ENCODE results near the gene PRG2. TPM values are rescaled to one million over a fixed set of nuclear protein-coding genes. Genes with fewer than 3 reads are reported as not detected.
A peak's percentile ranks its signal among the peaks of the same experiment; 100 is the strongest.
"Not testable (repeated sequence)": the region's sequence is repeated elsewhere in the genome, so short reads cannot be mapped to it uniquely, and the experiment has no call there.

Gene PRG2
- polyA plus RNA-seq, 3 donors, result 0.28 to 2.4 (median 1.9) TPM

DNA sequence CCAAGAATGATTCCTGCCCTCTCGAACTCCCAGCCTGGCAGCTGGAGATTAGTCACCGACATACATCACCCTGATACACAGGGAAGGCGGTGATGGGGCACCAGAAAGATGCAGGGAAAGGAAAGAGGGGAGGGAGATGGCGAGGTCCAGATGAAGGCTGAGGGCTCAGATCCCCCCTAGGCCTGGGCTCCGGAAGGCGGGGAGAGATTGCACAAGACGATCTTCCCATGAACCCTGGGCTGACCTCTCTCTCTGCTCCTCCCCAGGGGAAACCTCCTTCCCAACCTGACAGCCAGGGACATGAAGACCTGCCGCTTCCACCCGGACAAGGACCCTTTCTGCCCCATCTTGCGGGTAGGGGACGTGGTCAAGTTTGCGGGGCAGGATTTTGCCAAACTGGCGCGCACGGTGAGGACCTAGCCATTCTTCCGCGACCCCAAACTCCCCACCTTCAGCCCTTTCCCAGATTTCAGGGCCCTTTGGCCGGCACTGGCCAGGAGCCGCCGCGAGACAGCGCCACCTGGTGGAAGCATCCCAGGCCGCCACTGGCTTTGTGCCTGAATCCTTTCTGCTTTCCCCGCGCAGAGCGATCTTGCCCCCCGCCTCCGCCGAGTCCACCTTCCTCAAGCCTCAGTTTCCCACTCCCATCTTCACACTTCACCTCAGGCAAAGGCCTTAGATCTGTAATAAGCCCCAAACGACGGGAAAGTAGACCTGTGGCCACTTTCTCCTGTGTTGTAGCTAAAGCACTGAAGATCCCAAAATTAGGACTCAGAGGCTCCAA is 40.8 kb downstream of the PRG2 start:
- no peak for DNase-seq (ENCODE audit: low read depth in 3 of 3, low spot score in 2 of 3)

DNA sequence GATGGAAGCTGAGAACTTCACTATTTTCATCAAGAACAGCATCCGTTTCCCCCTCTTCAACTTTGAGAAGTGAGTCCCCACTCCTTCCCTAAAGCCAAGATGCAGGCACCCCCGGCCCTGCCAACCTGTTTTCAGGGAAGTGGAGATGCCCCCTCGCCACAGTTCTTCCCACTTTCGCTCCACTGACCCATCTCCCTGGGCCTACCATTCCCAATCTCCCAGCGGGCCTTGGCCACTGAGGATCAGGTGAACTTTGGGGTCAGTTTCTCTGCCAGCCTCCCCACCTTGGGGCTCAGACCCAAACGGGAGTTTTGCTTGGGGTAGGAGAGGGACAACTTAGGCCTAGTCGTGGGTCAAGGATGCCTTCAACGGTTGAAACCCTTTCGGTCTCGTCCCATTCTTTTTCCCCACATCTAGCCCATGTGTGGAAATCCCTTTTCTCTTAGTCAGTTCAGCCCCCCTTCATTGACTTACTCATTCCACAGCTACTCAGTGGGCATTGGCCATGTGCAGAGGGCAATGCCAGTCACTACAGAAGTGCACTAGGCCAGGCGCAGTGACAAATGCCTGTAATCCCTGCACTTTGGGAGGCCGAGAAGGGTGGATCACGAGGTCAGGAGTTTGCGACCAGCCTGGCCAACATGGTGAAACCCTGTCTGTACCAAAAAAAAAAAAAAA is 41.7 kb downstream of the PRG2 start:
- no peak for DNase-seq (ENCODE audit: low read depth in 3 of 3, low spot score in 2 of 3)

DNA sequence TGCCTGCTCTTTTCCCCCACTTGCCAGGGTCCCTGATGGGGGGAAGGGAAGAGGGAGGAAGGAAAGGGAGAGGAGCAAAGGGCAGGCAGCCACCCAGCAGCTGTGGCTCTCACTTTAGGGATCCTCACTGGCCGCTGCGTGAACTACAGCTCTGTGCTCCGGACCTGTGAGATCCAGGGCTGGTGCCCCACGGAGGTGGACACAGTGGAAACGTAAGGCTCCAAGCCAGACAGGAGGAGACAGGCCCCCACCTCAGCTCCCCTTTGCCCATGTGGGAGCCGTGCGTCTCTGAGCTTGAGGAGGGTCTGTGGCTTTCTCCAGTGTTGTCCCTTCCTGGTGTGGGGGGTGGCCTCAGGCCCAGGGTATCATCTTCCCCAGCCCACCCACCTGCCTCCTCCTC is 42.4 kb downstream of the PRG2 start:
- no peak for DNase-seq (ENCODE audit: low read depth in 3 of 3, low spot score in 2 of 3)

DNA sequence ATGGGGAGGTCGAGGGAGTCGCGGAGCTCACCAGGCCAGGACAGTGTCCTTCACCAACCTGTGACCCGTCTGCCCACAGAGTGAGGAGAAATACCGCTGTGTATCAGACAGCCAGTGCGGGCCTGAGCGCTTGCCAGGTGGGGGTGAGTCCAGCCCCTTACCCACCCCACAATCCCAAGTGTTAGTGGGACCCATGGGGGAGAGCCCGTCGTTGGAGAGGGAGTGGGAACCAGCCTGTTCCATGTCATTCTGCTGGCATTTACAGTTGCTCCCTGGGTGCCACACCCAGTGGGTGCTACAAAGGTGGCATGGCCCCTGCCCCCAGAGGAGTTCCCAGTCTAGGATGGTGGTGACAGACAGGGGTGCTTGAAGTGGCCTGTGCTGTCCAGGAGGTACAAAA is 43.1 kb downstream of the PRG2 start:
- no peak for DNase-seq (ENCODE audit: low read depth in 3 of 3, low spot score in 2 of 3)

DNA sequence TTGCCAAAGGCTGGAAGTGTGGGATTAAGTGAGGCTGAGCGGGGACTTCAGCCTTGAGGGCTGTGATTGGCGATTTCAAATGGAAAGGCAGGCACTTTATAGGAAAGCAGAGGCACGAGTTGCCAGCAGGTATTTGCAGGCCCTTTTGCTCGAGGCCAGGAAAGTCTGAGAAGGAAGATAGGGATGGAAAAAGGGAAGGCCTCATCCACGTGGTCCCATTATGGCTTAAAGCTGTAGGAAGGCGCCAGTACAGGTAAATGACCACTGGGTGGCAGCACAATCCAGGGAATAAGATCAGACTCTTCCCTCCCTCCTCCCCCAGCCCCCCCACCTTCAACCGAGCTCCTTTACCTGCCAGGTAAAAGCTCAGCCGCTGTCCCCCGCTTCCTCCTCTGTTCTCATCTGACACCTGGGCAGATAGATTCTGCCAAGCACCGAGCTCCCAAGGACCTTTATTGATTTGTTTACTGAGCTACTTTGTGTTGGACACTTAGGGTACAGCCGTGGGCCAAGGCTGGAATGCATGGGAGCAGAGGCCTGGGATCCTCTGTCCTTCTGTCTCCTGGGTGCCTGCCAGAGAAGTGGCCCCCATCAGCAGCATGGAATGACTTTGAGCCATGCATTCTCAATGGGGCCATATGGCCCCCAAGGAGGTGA is 44.8 kb downstream of the PRG2 start:
- no peak for DNase-seq (ENCODE audit: low read depth in 3 of 3, low spot score in 2 of 3)

DNA sequence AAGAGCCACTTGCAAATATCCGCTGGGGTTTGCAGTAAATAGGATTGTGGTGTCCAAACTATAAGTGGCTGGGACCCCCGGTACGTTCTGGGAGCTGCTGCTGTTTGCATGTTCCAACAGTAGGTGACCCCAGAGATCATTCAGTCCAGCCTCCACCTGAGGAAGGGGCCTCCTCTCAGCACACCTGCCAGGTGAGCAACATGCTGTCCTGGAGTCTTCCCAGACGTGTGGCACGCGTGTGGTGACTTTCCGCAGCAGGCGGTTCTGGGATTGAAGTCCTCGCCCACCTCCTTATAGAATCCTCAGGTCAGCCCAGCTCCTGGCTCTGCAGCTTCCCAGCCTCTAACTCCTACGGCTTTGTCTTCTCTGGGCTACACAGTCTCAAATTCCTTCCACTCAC is 45.6 kb downstream of the PRG2 start:
- DNase-seq (ENCODE audit: low read depth in 3 of 3, low spot score in 2 of 3), result no peak

DNA sequence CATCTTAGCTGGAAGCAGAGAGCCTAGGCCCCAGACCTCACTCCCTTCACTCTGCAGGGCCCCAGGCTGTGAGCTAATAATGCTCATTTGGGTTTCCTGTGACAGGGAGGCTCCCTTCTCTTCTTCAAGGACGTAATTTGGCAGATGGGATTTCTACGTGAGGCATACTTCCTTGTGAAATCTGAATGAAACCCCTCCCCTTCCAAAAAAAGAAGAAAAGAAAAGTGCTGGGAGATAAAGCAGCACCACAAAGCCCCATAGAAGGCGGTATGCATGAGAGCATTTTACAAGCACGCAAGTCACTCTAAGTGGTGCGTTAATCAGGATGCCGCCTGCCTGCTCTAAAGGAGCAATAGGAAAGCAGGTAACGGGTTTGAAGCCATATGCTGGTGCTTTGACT is 46.6 kb downstream of the PRG2 start:
- DNase-seq (ENCODE audit: low read depth in 3 of 3, low spot score in 2 of 3), result no peak

DNA sequence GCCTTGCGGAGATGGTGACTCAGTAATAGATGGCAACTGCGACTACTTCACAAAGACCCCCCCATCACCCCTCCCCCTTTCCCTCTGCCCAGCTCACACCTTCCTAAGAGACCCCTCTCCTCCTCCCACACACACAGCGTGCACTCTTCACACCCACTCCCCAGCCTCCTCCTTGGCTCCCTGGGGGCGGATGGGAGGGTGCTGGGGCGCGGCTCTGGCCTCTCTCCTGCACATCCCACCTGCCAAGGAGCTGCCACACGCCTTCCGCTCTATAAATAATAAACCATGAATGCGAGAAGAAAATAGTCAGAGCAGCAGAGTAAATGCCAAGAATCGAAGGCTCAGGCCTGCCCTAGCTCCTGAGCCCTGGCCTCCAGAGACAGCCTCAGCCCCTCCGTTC is 47.7 kb downstream of the PRG2 start:
- DNase-seq (ENCODE audit: low read depth in 3 of 3, low spot score in 2 of 3), result no peak

DNA sequence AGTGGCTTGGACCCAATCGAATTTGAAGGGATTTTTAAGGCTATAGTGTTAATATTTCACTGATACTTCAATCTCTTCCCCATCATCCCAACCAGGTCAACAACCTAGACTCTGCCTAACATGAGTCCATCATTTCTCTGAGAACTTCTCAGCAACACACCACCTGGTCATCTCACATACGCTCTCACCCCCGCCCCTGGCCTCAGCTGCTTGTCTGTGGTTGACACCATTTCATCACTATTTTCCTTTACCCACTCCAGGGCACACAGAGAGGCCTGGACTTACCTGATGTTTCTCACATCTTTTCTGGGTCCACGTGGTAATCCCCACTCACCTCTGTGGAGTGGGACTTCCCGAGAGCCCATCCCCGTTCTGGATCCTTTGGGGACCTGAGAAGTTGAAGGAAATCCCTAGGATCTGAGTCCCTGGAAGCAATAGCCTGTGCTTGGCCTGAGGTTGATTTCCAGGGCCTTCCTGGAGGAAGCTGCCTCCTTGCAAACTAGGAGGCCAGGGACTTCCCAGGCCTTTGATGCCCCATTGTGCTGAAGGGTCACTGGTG is 49.1 kb downstream of the PRG2 start:
- DNase-seq (ENCODE audit: low read depth in 3 of 3, low spot score in 2 of 3), result no peak

DNA sequence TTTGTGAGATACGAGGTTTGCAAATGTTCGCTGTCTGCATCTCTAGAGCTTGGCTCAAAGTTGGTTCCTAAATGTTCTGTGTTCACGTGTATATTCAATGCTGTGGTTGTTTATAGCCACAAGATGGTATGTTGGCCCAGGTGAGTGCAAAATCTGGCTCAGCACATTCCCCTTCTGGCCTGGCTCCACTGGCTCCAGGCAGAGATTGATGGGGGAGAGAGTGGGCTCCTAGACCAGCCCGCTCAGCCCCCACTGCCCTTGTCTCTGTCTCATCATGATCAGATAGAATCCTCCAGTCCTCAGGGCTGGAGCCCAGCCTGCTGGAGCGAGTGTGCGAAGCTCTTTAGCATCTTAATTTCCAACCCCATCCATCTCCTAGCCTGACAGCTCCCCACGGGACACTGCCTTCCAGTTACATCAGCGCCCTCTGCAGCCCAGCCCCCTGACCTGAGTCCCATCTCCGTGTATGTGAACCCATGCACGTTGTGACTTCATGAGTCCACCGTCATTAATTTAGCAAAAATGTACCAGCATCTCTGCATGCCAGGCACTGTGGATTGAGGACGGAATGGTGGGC is 50.3 kb downstream of the PRG2 start:
- peak in 1 of 3 donors; percentile 71 for DNase-seq (ENCODE audit: low read depth in 3 of 3, low spot score in 2 of 3)

DNA sequence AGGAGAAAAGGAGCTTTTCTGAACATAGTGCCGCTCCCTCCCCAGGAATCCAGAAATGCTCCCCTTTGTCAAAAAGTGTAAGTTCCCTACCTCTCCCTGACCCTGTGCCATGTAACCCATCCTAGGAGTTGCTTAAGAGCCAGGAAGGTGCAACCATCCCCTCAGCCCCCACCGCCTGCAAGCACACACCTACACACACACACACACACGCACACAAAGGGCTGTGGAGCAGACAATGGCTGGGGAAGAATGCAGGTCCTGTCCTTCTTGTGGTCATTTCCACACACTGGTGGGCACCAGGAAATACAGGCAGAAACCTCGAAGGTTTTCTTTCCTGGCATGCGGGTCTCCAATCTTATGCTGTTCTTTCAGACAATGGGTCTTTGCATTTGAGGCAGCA is 51.1 kb downstream of the PRG2 start:
- DNase-seq (ENCODE audit: low read depth in 3 of 3, low spot score in 2 of 3), result no peak

DNA sequence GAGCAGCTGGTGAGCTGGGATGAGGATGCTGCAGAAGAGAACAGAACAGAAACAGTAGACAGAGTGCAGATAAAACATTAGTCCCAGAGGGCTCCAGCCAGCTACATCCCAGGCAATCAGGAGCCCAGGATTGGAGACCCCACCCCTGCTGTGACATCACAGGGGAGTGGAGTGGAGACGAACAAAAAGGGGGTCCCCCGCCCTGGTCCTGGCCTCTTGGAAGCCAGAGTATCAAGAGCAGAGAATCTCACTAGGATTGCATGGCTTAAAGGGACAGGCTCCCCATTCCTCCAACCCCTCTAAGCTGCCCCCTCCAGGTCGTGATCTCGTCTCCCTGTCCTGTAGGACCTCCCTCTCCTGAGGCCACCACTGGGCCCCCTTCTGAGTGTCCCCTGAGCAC is 52.3 kb downstream of the PRG2 start, which contains the start of gene P2RX3:
Gene P2RX3, plus strand, starts transcription at position 211 of the 400 bp plus-strand sequence. CDS start 199 bp downstream, outside the sequence.
- no peak for DNase-seq (ENCODE audit: low read depth in 3 of 3, low spot score in 2 of 3)

DNA sequence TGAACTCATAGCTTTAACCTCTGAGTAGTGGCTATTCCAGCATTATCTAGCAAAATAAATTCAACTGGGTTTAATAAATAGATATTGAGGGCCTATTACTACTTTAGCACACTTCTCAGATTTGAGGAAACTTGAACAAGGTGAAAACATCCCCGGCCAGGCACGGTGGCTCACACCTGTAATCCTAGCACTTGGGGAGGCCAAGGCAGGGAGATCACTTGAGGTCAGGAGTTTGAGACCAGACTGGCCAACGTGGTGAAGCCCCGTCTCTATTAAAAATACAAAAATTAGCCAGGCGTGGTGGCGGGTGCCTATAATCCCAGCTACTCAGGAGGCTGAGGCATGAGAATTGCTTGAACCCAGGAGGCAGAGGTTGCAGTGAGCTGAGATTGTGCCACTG is 53.6 kb downstream of the PRG2 start:
- DNase-seq (ENCODE audit: low read depth in 3 of 3, low spot score in 2 of 3), result not testable (repeated sequence)

Other genes starting within 250 kb of the PRG2 start
- 1 to 10 TPM; 5.6 to 6.4 (median 6.4) TPM for gene LRRC55, start 208.7 kb downstream of the PRG2 start, polyA plus RNA-seq (ENCODE audit: insufficient read length in 3 of 3)
- gene APLNR, start 153.4 kb downstream of the PRG2 start, polyA plus RNA-seq (ENCODE audit: insufficient read length in 3 of 3), result 100 to 1,000 TPM in 2 of 3 donors, 10 to 100 TPM in 1; 89.4 to 110 (median 101) TPM
- 10 to 100 TPM; 57.9 to 62.7 (median 60.3) TPM for gene TNKS1BP1, start 65.7 kb downstream of the PRG2 start, polyA plus RNA-seq (ENCODE audit: insufficient read length in 3 of 3)
- 100 to 1,000 TPM; 199 to 214 (median 203) TPM for gene SSRP1, start 54.8 kb downstream of the PRG2 start, polyA plus RNA-seq (ENCODE audit: insufficient read length in 3 of 3)
- gene P2RX3, start 52.3 kb downstream of the PRG2 start, polyA plus RNA-seq (ENCODE audit: insufficient read length in 3 of 3), result under 1 TPM; 0.42 to 0.76 (median 0.76) TPM
- gene PRG3, start 9.5 kb downstream of the PRG2 start, polyA plus RNA-seq (ENCODE audit: insufficient read length in 3 of 3), result 1 to 10 TPM in 2 of 3 donors, under 1 TPM in 1; 0.33 to 1.5 (median 1.2) TPM
- gene SLC43A3, start 36.5 kb upstream of the PRG2 start, polyA plus RNA-seq (ENCODE audit: insufficient read length in 3 of 3), result 10 to 100 TPM; 19.3 to 25.6 (median 22.9) TPM
- gene RTN4RL2, start 69.9 kb upstream of the PRG2 start, polyA plus RNA-seq (ENCODE audit: insufficient read length in 3 of 3), result 1 to 10 TPM; 1.4 to 3.0 (median 1.7) TPM
- gene SLC43A1, start 125.1 kb upstream of the PRG2 start, polyA plus RNA-seq (ENCODE audit: insufficient read length in 3 of 3), result 1 to 10 TPM; 5.0 to 6.1 (median 5.4) TPM
- 10 to 100 TPM; 54.0 to 58.4 (median 58.3) TPM for gene TIMM10, start 140.1 kb upstream of the PRG2 start, polyA plus RNA-seq (ENCODE audit: insufficient read length in 3 of 3)
- gene SMTNL1, start 146.9 kb upstream of the PRG2 start, polyA plus RNA-seq (ENCODE audit: insufficient read length in 3 of 3), result under 1 TPM; 0.12 to 0.28 (median 0.23) TPM
- gene UBE2L6, start 177.0 kb upstream of the PRG2 start, polyA plus RNA-seq (ENCODE audit: insufficient read length in 3 of 3), result 10 to 100 TPM; 41.3 to 43.6 (median 43.4) TPM
- 100 to 1,000 TPM; 139 to 172 (median 151) TPM for gene SERPING1, start 207.0 kb upstream of the PRG2 start, polyA plus RNA-seq (ENCODE audit: insufficient read length in 3 of 3)

All from right renal cortex interstitium (tissue), 3 donors.